HCT116 (cell line): Measurements from ENCODE around the gene USP3. TPM values are rescaled to one million over a fixed set of nuclear protein-coding genes. Genes with fewer than 3 reads are reported as not detected.

Experiments
- ATAC-seq: fragments of 200-7000 bp; cut with Tn5 transposase; 2 replicates; pipeline ENCODE4 v1.9.1; 2020; ENCODE audit warnings: mild to moderate bottlenecking, moderate library complexity
- BruUV-seq: library from RNA; stranded (reverse); fragments of 400-500 nt; replicated peaks from 2 replicates; lab custom pipeline; 2021; lab: Mats Ljungman, UMichigan
- CTCF ChIA-PET: fragments of 300-600 bp; sonication (Branson Sonifier 250); formaldehyde crosslinking; loops from one replicate; lab custom pipeline; 2021; ENCODE audit warnings: antibody characterized with exemption; lab: Charles Lee
- POLR2A ChIA-PET: fragments of 300-600, 350-600 bp; sonication (Branson Sonifier 250); formaldehyde crosslinking; loops from one replicate; lab custom pipeline; 2021; ENCODE audit warnings: antibody characterized with exemption; lab: Charles Lee
- RAD21 ChIA-PET, 2 experiments: fragments of 300-600 bp; sonication (Branson Sonifier 250); formaldehyde crosslinking; loops; one replicate each; lab custom pipeline; 2023; ENCODE audit warnings: low total read pairs in 2 of 2; ENCODE audit not compliant: uncharacterized antibody in 2 of 2, unreplicated experiment in 2 of 2, low non-redundant PET in 1 of 2; lab: Charles Lee
- DNase-seq: peaks from one replicate; pipeline ENCODE4 v3.0.0-alpha.2; 2010; ENCODE audit warnings: low read depth, low spot score
- H2AFZ ChIP-seq: fragments of 200-600 bp; shearing (Covaris generic), sonication (generic); 2 replicates; pipeline ENCODE4 v1.6.1; 2017; ENCODE audit warnings: low read depth, mixed run types, mixed read lengths, antibody characterized with exemption, low read length; ENCODE audit not compliant: poor library complexity, severe bottlenecking
- H3K27ac ChIP-seq: 2 replicates; pipeline ENCODE4 v1.5.1; 2012; ENCODE audit warnings: low read depth, low read length
- H3K27me3 ChIP-seq: fragments of 200-600 bp; sonication (generic); 2 replicates; pipeline ENCODE4 v1.6.1; 2016; ENCODE audit warnings: mixed run types, low read length, mixed read lengths; ENCODE audit not compliant: insufficient read depth
- H3K36me3 ChIP-seq, 2 experiments: fragments of 200-500 bp in 1 of 2; fragments of 200-600 bp in 1 of 2; sonication (Bioruptor generic) in 1 of 2; sonication (generic) in 1 of 2; 2 replicates each; pipeline versions ENCODE4 v1.5.1 to v1.6.1; 2014 to 2016; ENCODE audit warnings: low read length in 2 of 2, inconsistent platforms in 1 of 2, mixed read lengths in 1 of 2, mixed run types in 1 of 2; ENCODE audit not compliant: insufficient read depth in 2 of 2, control insufficient read depth in 1 of 2
- H3K4me1 ChIP-seq, 2 experiments: fragments of 200-600 bp in 1 of 2; sonication (generic) in 1 of 2; 2 replicates each; pipeline versions ENCODE4 v1.5.1 to v1.6.1; 2012 to 2017; ENCODE audit warnings: low read length in 2 of 2, inconsistent platforms in 1 of 2, mild to moderate bottlenecking in 1 of 2, mixed read lengths in 1 of 2, mixed run types in 1 of 2, moderate library complexity in 1 of 2; ENCODE audit not compliant: insufficient read depth in 2 of 2, control insufficient read depth in 1 of 2
- H3K4me2 ChIP-seq: fragments of 200-600 bp; sonication (generic); 2 replicates; pipeline ENCODE4 v1.6.1; 2017; ENCODE audit warnings: mixed run types, low read length, mixed read lengths
- H3K4me3 ChIP-seq, 2 experiments: fragments of 200-600 bp in 1 of 2; sonication (generic) in 1 of 2; replicated peaks in 1 of 2; 2 replicates each; pipeline ENCODE4 v1.5.1; 2011 to 2016; ENCODE audit warnings: low read length in 2 of 2, control low read depth in 1 of 2, low read depth in 1 of 2, mild to moderate bottlenecking in 1 of 2, mixed read lengths in 1 of 2, mixed run types in 1 of 2
- H3K79me2 ChIP-seq: fragments of 200-600 bp; sonication (generic); 2 replicates; pipeline ENCODE4 v1.6.1; 2017; ENCODE audit warnings: mild to moderate bottlenecking, mixed run types, low read length, moderate library complexity, mixed read lengths; ENCODE audit not compliant: insufficient read depth
- H3K9ac ChIP-seq: fragments of 200-600 bp; sonication (generic); 2 replicates; pipeline ENCODE4 v1.6.1; 2016; ENCODE audit warnings: low read length, mixed read lengths
- H3K9me2 ChIP-seq: fragments of 200-600 bp; sonication (generic), shearing (Covaris generic); 2 replicates; pipeline ENCODE4 v1.6.1; 2017; ENCODE audit warnings: mixed run types, mild to moderate bottlenecking, moderate library complexity; ENCODE audit not compliant: insufficient read depth
- H3K9me3 ChIP-seq, 2 experiments: fragments of 200-500 bp in 1 of 2; fragments of 200-600 bp in 1 of 2; sonication (Bioruptor generic) in 1 of 2; sonication (generic) in 1 of 2; 2 replicates each; pipeline ENCODE4 v1.6.1; 2014 to 2017; ENCODE audit warnings: low read length in 2 of 2, mixed read lengths in 2 of 2, inconsistent platforms in 1 of 2, low read depth in 1 of 2, mild to moderate bottlenecking in 1 of 2, mixed run types in 1 of 2, moderate library complexity in 1 of 2; ENCODE audit not compliant: control insufficient read depth in 1 of 2, insufficient read depth in 1 of 2
- H4K20me1 ChIP-seq: fragments of 200-600 bp; sonication (generic), shearing (Covaris generic); 2 replicates; pipeline ENCODE4 v1.6.1; 2017; ENCODE audit warnings: mixed run types, mild to moderate bottlenecking, moderate library complexity; ENCODE audit not compliant: insufficient read depth
- ATF3 ChIP-seq: IDR thresholded peaks from 2 replicates; pipeline ENCODE4 v1.6.1; 2012
- CBX3 ChIP-seq: IDR thresholded peaks from 2 replicates; pipeline ENCODE4 v1.6.1; 2012; ENCODE audit warnings: low read depth
- CEBPB ChIP-seq: IDR thresholded peaks from 2 replicates; pipeline ENCODE4 v1.6.1; 2012; ENCODE audit warnings: low read depth
- ELF1 ChIP-seq: IDR thresholded peaks from 2 replicates; pipeline ENCODE4 v1.6.1; 2012; ENCODE audit warnings: low read depth, borderline replicate concordance
- EZH2phosphoT487 ChIP-seq: fragments of 200-600 bp; IDR thresholded peaks from 2 replicates; pipeline ENCODE4 v1.6.1; 2018; ENCODE audit warnings: antibody characterized with exemption, borderline replicate concordance
- FOSL1 ChIP-seq: IDR thresholded peaks from 2 replicates; pipeline ENCODE4 v1.6.1; 2012; ENCODE audit warnings: low read depth
- JUND ChIP-seq: IDR thresholded peaks from 2 replicates; pipeline ENCODE4 v1.6.1; 2012
- REST ChIP-seq: IDR thresholded peaks from 2 replicates; pipeline ENCODE4 v1.6.1; 2012; ENCODE audit warnings: low read depth
- SIN3A ChIP-seq: IDR thresholded peaks from 2 replicates; pipeline ENCODE4 v1.6.1; 2012; ENCODE audit warnings: low read depth
- SRF ChIP-seq: IDR thresholded peaks from 2 replicates; pipeline ENCODE4 v1.6.1; 2012; ENCODE audit warnings: low read depth
- TCF7L2 ChIP-seq: IDR thresholded peaks from 2 replicates; pipeline ENCODE4 v1.7.0; 2011; ENCODE audit warnings: borderline replicate concordance, inconsistent platforms; ENCODE audit not compliant: insufficient read depth, insufficient read length; ENCODE audit errors: extremely low read depth
- YY1 ChIP-seq: IDR thresholded peaks from 2 replicates; pipeline ENCODE4 v1.6.1; 2011; ENCODE audit warnings: low read length, low read depth, moderate library complexity, mild to moderate bottlenecking; ENCODE audit not compliant: insufficient replicate concordance; ENCODE audit errors: extremely low read depth
- ZFX ChIP-seq: fragments of 450-650 bp; IDR thresholded peaks from 2 replicates; pipeline ENCODE4 v1.6.1; 2017
- ZNF274 ChIP-seq: fragments of 200-500 bp; sonication (Bioruptor generic); IDR thresholded peaks from 2 replicates; pipeline ENCODE4 v1.6.1; 2014; ENCODE audit warnings: mild to moderate bottlenecking, low read depth, low read length, inconsistent platforms
- intact Hi-C: fragments of 100-400 bp; cut with micrococcal nuclease; formaldehyde crosslinking; loops from 2 replicates; pipeline ENCODE4 v1.10.0; 2022
- total RNA-seq: library from RNA; stranded (reverse); gene quantifications from one replicate; pipeline ENCODE4 v1.2.1, GENCODE V29; 2021; ENCODE audit not compliant: unreplicated experiment
- TF ChIP-seq, protein P1 (sequence below), 3 experiments: fragments of 200-600 bp in 1 of 3; sonication (generic) in 1 of 3; IDR thresholded peaks in 2 of 3; conservative IDR thresholded peaks in 1 of 3; 2 replicates each; pipeline ENCODE4 v1.5.1; 2012 to 2017; ENCODE audit warnings: low read depth in 2 of 3, low read length in 2 of 3, antibody characterized with exemption in 1 of 3, borderline replicate concordance in 1 of 3, control low read depth in 1 of 3, mild to moderate bottlenecking in 1 of 3, mixed read lengths in 1 of 3, mixed run types in 1 of 3, moderate library complexity in 1 of 3; ENCODE audit not compliant: insufficient read depth in 1 of 3

The USP3 gene
- total RNA-seq, 1 experiment from 2014 or later, result 61.6 TPM

DNA sequence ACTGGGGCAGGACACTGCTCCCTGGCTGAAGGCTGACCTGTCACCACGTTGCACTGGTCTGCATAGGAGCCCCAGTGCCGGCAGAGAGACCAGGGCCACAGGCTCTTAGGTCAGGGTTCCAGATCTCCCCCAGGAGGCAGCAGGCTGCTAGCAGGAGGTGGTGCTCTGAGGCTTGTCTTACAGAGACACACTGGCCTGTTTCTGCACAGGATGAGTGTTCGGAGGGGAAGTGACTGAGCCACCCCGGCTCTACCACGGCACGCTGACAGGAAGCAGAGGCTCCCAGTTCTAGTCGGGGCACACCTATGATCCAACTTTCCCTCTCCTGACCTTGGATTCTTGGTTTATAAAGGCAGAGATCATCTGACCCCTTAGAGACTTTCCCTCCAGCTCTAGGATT is 101.4 kb downstream of the USP3 start:
- peaks cover 3 to 15% of the 10 kb centered on the region in 2 experiments; a peak in 3 of 4 replicates for H3K4me1 ChIP-seq
- no peak overlapping the region for H3K4me3 ChIP-seq
- no peaks in the 10 kb centered on the region for H3K9me2 ChIP-seq
- no TSS peak for BruUV-seq
- POLR2A ChIA-PET, result no interaction called here
- no peaks in the 10 kb centered on the region for H3K79me2 ChIP-seq
- H3K27ac ChIP-seq, result no peak overlapping the region
- H2AFZ ChIP-seq, result no peak overlapping the region
- H4K20me1 ChIP-seq, result no peaks in the 10 kb centered on the region
- H3K36me3 ChIP-seq, result no peaks in the 10 kb centered on the region
- intact Hi-C loops, result no loop called here
- H3K9ac ChIP-seq, result no peak overlapping the region
- CTCF ChIA-PET, result no interaction called here
- no peaks in the 10 kb centered on the region for H3K27me3 ChIP-seq
- H3K9me3 ChIP-seq, result no peaks in the 10 kb centered on the region
- DNase-seq (no peak), ATAC-seq (no peak)
- TF ChIP-seq EZH2phosphoT487, result no peak
- RAD21 ChIA-PET, result no interaction called here
- no peak overlapping the region for H3K4me2 ChIP-seq

GRCh38 chr15:63606308-63606707 is 101.9 kb downstream of the USP3 start:
- RAD21 ChIA-PET, result no interaction called here
- Histone ChIP-seq H2AFZ (no peak overlapping the region), H3K4me1 (peaks cover 3 to 12% of the 10 kb centered on the region in 2 experiments; a peak in 3 of 4 replicates), H3K9me3 (no peaks in the 10 kb centered on the region), H3K36me3 (no peaks in the 10 kb centered on the region), H3K9me2 (no peaks in the 10 kb centered on the region), H3K9ac (no peak overlapping the region), H4K20me1 (no peaks in the 10 kb centered on the region), H3K4me3 (no peak overlapping the region), H3K27me3 (no peaks in the 10 kb centered on the region), H3K4me2 (no peak overlapping the region), H3K79me2 (no peaks in the 10 kb centered on the region), H3K27ac (no peak overlapping the region)
- TF ChIP-seq CEBPB (no peak), ELF1 (no peak), ZFX (no peak), REST (no peak), SIN3A (no peak), ZNF274 (no peak), JUND (no peak), TCF7L2 (no peak), CBX3 (no peak), FOSL1 (no peak), YY1 (no peak), ATF3 (no peak), SRF (no peak)
- TF ChIP-seq, protein P1, sequence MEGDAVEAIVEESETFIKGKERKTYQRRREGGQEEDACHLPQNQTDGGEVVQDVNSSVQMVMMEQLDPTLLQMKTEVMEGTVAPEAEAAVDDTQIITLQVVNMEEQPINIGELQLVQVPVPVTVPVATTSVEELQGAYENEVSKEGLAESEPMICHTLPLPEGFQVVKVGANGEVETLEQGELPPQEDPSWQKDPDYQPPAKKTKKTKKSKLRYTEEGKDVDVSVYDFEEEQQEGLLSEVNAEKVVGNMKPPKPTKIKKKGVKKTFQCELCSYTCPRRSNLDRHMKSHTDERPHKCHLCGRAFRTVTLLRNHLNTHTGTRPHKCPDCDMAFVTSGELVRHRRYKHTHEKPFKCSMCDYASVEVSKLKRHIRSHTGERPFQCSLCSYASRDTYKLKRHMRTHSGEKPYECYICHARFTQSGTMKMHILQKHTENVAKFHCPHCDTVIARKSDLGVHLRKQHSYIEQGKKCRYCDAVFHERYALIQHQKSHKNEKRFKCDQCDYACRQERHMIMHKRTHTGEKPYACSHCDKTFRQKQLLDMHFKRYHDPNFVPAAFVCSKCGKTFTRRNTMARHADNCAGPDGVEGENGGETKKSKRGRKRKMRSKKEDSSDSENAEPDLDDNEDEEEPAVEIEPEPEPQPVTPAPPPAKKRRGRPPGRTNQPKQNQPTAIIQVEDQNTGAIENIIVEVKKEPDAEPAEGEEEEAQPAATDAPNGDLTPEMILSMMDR (IDR thresholded peaks at IDR 0.05 in 2 of 3, conservative IDR thresholded peaks at IDR 0.05 in 1 of 3; ENCODE audit: borderline replicate concordance in 1 of 3, insufficient read depth in 1 of 3, low read depth in 2 of 3, low read length in 2 of 3), result no peak
- DNase-seq, result no peak
- no TSS peak for BruUV-seq
- intact Hi-C loops, result no loop called here
- POLR2A ChIA-PET, result no interaction called here
- CTCF ChIA-PET, result no interaction called here
- ATAC-seq, result no peak
